Measurements from ENCODE around the gene CWC22.

Gene CWC22

GRCh38 chr2:180003559-180003958 is 3.5 kb downstream of the CWC22 start:
- no peak for TF ChIP-seq CTCF (IDR thresholded peaks at IDR 0.05; ENCODE audit: insufficient read depth, low read depth, low read length, missing control alignments)
- no peak overlapping the region for H3K4me3 ChIP-seq (ENCODE audit: low read depth, low read length)
- no peak for DNase-seq (ENCODE audit: low read depth)

DNA sequence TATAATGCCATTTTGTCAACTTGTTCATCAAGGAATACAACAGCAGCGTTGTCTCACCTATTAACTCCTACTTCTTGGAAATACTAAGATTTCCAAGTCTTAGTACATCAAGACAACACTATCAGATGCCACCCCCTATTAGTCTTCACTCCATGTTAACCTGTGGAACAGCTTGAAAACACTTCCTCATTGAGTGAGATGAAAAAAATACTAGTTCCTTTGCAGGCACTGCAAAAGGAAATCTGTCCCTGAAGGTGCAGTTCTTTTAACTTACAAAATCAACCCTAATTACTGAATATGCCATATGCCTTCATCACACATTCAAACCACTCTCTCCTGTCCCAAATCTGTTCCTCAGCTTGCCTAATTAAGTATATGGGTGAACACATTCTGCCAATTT is 4.0 kb downstream of the CWC22 start:
- DNase-seq (ENCODE audit: low read depth) = no peak
- TF ChIP-seq CTCF (IDR thresholded peaks at IDR 0.05; ENCODE audit: insufficient read depth, low read depth, low read length, missing control alignments) = no peak
- H3K4me3 ChIP-seq (ENCODE audit: low read depth, low read length) = no peak overlapping the region

DNA sequence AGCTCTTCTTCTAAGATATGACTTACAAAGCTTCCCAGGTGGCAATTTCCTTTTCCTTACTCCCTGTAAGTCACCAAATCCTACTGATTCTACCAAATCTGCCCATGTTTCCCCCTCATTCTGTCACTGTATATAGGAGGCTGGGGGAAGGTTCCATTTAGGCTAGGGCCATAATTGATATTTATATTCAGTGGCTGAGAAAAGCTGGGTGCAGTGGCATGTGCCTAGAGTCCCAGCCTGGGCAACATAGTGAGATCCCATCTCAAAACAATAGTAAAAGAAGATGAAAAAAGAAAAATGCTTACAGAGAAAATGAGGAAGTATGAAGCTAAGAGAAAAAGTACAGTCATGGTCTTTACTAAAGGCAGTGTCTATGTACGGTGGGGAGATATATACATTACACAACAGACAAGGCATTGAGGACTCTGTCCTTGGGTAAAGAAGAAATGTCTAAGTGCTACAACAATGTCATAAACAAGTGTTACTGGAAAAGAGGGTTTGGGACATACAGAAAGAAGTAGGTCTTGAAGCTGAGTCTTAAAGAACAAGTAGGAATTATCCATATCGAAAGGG is 4.8 kb downstream of the CWC22 start:
- no peak overlapping the region for H3K4me3 ChIP-seq (ENCODE audit: low read depth, low read length)
- DNase-seq (ENCODE audit: low read depth) = no peak
- no peak for TF ChIP-seq CTCF (IDR thresholded peaks at IDR 0.05; ENCODE audit: insufficient read depth, low read depth, low read length, missing control alignments)

DNA sequence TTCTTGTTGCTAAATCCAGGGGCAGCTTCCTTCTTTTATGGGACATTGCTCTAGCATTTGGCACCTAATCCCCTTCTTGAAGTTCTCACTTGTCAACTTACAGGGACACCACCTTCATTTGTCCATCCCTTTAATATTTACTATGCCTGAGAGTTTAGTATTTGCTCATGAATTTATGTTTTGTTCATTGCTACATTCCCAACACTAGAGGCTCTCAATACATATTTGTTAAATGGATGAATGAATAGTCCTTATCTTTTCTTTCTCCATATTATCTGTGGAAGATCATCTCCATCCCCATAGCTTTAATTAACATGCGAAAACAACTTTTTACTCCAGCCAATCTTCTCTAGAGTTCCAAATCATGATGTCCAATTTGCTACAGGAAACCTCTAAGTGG is 5.4 kb downstream of the CWC22 start:
- no peak for DNase-seq (ENCODE audit: low read depth)
- TF ChIP-seq CTCF (IDR thresholded peaks at IDR 0.05; ENCODE audit: insufficient read depth, low read depth, low read length, missing control alignments) = no peak
- no peak overlapping the region for H3K4me3 ChIP-seq (ENCODE audit: low read depth, low read length)

DNA sequence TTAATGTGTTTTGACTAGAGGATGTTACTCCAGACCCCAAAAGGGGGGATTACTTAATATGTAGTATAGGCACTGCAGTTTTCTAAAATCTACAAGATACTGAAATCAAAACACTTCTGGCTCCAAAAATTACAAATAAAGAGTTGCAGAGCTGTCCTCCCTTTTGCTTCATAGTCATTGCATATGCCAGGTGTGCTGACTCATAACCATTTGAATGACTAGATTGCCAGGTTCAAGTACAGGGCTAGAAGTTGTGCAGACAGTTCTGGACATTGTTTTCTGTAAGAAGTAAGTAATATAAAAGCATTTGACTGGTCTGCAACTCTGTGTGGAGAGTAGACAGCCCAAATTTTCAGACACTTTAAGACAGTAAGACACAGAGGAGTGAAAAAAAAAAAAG is 6.7 kb downstream of the CWC22 start:
- no peak for DNase-seq (ENCODE audit: low read depth)
- H3K4me3 ChIP-seq (ENCODE audit: low read depth, low read length) = no peak overlapping the region
- TF ChIP-seq CTCF (IDR thresholded peaks at IDR 0.05; ENCODE audit: insufficient read depth, low read depth, low read length, missing control alignments) = no peak

- no peak for TF ChIP-seq CTCF (IDR thresholded peaks at IDR 0.05; ENCODE audit: insufficient read depth, low read depth, low read length, missing control alignments)
- H3K4me3 ChIP-seq (ENCODE audit: low read depth, low read length) = no peak overlapping the region
- no peak for DNase-seq (ENCODE audit: low read depth)
Measured at GRCh38 chr2:179999000-179999399, 8.1 kb downstream of the CWC22 start.
